VCaP (cell line): ENCODE data around the gene TLR1.

Source experiments
- H3K27ac ChIP-seq: fragments of 450-650 bp; 2 replicates; pipeline ENCODE4 v1.5.1; 2017
- TF ChIP-seq, protein P1 (sequence below): fragments of 450-650 bp; conservative IDR thresholded peaks from 2 replicates; pipeline ENCODE4 v1.5.1; 2017; ENCODE audit warnings: mild to moderate bottlenecking, moderate library complexity

The TLR1 gene

DNA sequence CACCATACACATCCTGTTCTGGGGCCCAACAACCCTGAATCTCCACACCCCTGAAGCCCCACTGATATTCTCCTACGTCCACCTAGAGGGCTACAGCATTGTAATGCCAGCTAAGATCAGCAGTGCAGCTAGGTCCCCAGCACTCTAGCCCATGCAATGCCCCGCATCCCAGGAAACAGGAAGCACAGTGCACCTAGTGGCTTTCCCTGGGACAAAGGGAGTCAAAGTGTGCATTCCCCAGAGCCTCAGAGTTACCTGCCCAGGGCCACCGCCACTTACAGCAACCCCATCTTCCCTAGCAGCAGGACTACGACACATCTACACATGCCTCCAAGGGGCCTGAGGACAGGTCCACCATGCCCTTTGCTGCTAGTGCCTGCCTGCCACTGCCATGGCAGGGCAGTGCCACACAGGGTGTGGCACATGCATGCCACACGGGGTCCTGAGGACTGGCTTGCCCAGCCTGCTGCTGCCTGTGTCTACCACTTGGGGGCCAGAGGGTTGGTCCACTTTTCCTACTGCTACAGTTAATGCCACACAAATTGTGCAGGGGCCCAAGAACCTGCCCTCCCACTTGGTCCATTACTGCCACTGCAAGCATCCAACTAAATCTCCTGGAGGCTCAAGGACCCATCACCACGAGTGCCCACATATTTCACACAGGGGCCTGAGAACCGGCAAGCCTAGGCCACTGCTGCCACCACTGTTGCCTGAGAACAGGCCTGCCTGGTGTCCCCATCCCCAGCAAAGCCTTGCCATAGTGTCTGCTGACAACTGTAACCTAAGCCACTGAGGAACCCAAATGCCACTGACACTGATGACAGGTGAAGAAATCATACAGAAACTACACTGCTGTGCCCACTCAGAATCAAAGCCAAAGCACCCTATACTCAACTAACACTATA lies 28.3 kb upstream of the TLR1 start:
- TF ChIP-seq, protein P1, sequence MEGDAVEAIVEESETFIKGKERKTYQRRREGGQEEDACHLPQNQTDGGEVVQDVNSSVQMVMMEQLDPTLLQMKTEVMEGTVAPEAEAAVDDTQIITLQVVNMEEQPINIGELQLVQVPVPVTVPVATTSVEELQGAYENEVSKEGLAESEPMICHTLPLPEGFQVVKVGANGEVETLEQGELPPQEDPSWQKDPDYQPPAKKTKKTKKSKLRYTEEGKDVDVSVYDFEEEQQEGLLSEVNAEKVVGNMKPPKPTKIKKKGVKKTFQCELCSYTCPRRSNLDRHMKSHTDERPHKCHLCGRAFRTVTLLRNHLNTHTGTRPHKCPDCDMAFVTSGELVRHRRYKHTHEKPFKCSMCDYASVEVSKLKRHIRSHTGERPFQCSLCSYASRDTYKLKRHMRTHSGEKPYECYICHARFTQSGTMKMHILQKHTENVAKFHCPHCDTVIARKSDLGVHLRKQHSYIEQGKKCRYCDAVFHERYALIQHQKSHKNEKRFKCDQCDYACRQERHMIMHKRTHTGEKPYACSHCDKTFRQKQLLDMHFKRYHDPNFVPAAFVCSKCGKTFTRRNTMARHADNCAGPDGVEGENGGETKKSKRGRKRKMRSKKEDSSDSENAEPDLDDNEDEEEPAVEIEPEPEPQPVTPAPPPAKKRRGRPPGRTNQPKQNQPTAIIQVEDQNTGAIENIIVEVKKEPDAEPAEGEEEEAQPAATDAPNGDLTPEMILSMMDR, result no peak
- no peak overlapping the region for H3K27ac ChIP-seq

DNA sequence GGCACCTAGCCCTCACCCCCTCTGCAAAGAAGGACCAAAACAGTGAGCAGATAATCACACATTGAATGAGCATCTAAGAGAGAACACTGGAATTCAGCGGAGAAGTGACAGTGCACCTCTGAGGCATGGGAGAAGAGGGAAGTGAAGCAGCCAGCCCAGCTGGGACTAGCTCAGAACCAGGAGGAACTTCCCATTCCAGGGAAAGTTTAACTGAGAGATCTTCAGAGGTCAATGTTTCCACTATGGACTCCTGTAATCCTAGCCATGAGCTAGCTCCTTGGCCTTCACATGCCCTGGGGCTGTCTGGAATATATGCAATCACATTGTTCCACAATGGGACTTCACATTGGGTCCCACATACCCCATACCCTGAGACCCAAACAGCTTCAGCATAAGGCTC lies 27.6 kb upstream of the TLR1 start:
- TF ChIP-seq, protein P1, result no peak
- H3K27ac ChIP-seq, result no peak overlapping the region

DNA sequence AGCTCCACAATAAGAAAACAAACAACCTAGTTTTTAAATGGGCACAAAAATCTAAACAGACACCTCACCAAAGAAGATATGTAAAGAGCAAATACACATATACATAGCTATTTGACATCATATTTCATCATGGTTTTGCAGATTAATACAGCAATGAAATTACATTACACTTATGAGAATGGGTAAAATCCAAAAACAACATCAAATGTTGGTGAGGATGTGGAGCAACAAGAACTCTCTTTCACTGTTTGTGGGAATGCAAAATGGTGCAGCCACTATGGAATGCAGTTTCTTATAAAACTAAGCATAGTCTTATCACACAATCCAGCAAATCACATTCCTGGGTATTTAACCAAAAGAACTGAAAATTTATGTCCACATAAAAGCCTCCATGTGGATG lies 27.1 kb upstream of the TLR1 start:
- no peak overlapping the region for H3K27ac ChIP-seq
- TF ChIP-seq, protein P1, result no peak

DNA sequence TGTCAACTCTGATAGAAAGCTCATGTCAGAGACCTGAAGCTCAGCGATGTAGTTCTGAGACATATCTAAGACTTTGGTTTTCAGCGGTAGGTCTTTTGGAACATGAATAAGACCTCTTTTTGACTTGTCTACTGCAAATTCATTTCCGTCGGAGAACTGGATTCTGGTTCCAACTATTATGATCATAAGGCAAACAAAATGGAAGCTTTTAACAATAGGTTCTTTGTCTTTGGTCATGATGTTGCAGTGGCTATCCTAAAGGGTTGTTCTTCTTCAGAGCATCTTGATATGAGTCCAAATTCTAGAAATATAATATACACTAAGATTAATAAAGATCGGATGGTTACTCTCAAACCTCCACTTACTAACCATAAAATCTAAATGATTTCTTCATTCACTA lies 24.6 kb upstream of the TLR1 start:
- H3K27ac ChIP-seq, result no peak overlapping the region
- TF ChIP-seq, protein P1, result no peak

- TF ChIP-seq, protein P1, result no peak
- no peak overlapping the region for H3K27ac ChIP-seq
These were observed 19.2 kb upstream of the TLR1 start for GRCh38 chr4:38823766-38824165.

DNA sequence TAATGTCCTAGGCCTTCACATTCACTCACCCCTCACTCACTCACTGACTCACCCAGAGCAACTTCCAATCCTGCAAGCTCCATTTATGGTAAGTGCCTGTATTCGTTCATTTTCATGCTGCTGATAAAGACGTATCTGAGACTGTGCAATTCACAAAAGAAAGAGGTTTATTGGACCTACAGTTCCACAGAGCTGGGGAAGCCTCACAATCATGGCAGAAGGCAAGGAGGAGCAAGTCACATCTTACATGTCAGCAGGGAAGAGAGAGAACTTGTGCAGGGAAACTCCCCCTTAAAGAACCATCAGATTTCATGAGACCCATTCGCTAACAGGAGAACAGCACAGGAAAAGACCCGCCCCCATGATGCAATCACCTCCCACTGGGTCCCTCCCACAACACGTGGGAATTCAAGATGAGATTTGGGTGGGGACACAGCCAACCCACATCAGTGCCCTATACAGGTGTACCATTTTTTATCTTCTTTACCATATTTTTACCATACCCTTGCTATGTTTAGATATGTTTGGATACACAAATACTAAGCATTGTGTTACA lies 18.2 kb upstream of the TLR1 start:
- TF ChIP-seq, protein P1, result no peak
- no peak overlapping the region for H3K27ac ChIP-seq

DNA sequence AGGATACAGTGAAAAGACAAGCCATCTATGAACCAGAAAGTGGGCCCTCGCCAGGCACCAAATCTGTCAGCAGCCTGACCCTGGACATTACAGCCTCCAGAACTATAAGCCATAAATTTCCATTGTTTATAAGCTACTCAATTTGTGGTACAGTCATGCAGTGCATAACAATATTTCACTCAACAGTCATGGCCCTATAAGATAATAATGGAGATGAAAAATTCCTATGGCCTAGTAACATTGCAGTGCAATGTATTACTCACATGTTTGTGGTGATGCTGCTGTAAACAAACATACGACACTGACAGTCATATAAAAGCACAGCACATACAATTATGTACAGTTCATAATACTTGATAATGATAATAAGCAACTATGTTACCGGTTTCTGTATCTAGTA lies 17.1 kb upstream of the TLR1 start:
- H3K27ac ChIP-seq, result no peak overlapping the region
- TF ChIP-seq, protein P1, result no peak
